ENCODE data around the gene RGS6.

Gene RGS6

GRCh38 chr14:72314808-72315435 is 382.7 kb downstream of the RGS6 start:
- no peak for DNase-seq (ENCODE audit: low read depth in 2 of 2)

GRCh38 chr14:72315714-72316113 is 383.5 kb downstream of the RGS6 start:
- no peak for DNase-seq (ENCODE audit: low read depth in 2 of 2)

- no peak for DNase-seq (ENCODE audit: low read depth in 2 of 2)
Measured at GRCh38 chr14:72318648-72319047, 386.4 kb downstream of the RGS6 start.

- DNase-seq (ENCODE audit: low read depth in 2 of 2) = no peak
Measured at GRCh38 chr14:72332046-72332445, 399.8 kb downstream of the RGS6 start.

- no peak for DNase-seq (ENCODE audit: low read depth in 2 of 2)
Measured at GRCh38 chr14:72332871-72333270, 400.6 kb downstream of the RGS6 start.

- no peak for DNase-seq (ENCODE audit: low read depth in 2 of 2)
Measured at GRCh38 chr14:72333357-72333756, 401.1 kb downstream of the RGS6 start.

- no peak for DNase-seq (ENCODE audit: low read depth in 2 of 2)
Measured at GRCh38 chr14:72336311-72336980, 404.2 kb downstream of the RGS6 start.

GRCh38 chr14:72341237-72341636 is 409.0 kb downstream of the RGS6 start:
- DNase-seq (ENCODE audit: low read depth in 2 of 2) = no peak

- DNase-seq (ENCODE audit: low read depth in 2 of 2) = no peak
Measured at GRCh38 chr14:72341686-72342085, 409.5 kb downstream of the RGS6 start.

GRCh38 chr14:72347118-72347517 is 414.9 kb downstream of the RGS6 start:
- DNase-seq (ENCODE audit: low read depth in 2 of 2) = no peak

- DNase-seq (ENCODE audit: low read depth in 2 of 2) = no peak
Measured at GRCh38 chr14:72350215-72350614, 418.0 kb downstream of the RGS6 start.

GRCh38 chr14:72352012-72352411 is 419.8 kb downstream of the RGS6 start:
- no peak for DNase-seq (ENCODE audit: low read depth in 2 of 2)

- no peak for DNase-seq (ENCODE audit: low read depth in 2 of 2)
Measured at GRCh38 chr14:72366619-72367018, 434.4 kb downstream of the RGS6 start.

- no peak for DNase-seq (ENCODE audit: low read depth in 2 of 2)
Measured at GRCh38 chr14:72369106-72369505, 436.9 kb downstream of the RGS6 start.

GRCh38 chr14:72377016-72377415 is 444.8 kb downstream of the RGS6 start:
- no peak for DNase-seq (ENCODE audit: low read depth in 2 of 2)

- DNase-seq (ENCODE audit: low read depth in 2 of 2) = no peak
Measured at GRCh38 chr14:72380456-72380855, 448.2 kb downstream of the RGS6 start.

GRCh38 chr14:72383865-72384264 is 451.6 kb downstream of the RGS6 start:
- DNase-seq (ENCODE audit: low read depth in 2 of 2) = no peak

GRCh38 chr14:72387726-72388125 is 455.5 kb downstream of the RGS6 start:
- DNase-seq (ENCODE audit: low read depth in 2 of 2) = no peak

- no peak for DNase-seq (ENCODE audit: low read depth in 2 of 2)
Measured at GRCh38 chr14:72389200-72389599, 457.0 kb downstream of the RGS6 start.

GRCh38 chr14:72401101-72401625 is 468.9 kb downstream of the RGS6 start:
- DNase-seq (ENCODE audit: low read depth in 2 of 2) = no peak

GRCh38 chr14:72401632-72402376 is 469.6 kb downstream of the RGS6 start:
- DNase-seq (ENCODE audit: low read depth in 2 of 2) = no peak

- no peak for DNase-seq (ENCODE audit: low read depth in 2 of 2)
Measured at GRCh38 chr14:72402377-72402772, 470.1 kb downstream of the RGS6 start.
